ENCODE results near the gene MARS2.
"Not testable (repeated sequence)": the region's sequence is repeated elsewhere in the genome, so short reads cannot be mapped to it uniquely, and the experiment has no call there.

MARS2 gene

DNA sequence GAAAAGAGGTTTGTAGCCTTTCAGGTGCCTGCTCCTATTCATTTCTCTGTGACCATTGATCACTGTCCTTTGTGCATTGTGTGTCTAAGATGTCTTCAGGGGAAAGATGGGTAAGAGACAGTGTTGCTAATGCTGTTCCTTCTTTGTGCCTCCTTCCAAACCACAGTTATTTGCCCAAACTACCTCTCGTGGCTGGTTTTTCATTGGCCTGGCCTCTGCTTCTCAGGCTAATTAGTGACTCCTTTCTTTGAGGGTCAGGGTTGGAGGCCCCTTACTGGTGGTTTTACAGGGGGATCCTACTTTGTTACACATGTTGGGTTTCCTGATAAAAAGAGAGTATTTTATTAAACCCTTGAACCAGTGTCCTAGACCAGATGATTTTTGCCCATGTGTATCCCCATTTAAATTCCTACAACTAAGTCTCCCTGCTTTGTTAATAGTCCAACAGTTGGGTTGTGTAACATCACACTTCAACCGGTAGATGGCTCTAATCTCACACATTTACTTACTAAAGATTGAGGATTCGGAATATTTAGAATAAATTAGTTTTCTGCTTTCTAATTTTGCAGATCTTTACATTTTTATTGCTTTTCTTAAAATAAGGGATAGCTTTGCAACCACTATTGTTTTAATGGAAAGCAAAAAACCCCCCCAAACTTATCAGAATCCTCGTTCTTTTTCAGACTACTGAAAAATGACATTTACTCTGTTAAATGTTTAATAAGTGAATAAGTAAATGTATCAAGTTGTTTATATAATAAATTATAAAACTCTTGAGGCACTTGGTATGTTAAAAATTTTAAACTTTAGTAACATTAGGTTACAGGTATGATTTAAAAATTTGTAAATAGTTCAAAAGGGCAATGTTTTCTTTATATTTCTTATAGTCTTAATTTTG, 2.4 kb downstream of the MARS2 start:
- DNase-seq = peak; percentile 66

DNA sequence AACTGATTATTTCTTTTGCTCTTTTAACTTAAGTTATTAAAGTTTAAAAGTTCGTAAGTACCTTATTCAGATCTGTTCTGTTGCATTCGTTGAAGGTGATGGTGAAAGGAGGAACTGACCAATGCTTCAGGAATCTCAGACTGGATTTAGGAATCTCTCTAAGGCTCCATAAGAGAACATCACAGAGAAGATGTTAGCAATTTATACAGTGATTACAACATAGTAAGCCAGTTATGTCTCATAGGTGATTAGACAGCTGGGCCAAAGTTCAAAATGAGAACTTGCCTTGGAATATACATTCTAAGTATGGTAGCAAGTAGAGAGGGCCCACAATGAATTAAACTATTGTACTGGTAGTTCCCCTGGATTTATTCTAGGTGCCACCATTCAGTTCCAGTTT, 3.2 kb downstream of the MARS2 start:
- DNase-seq = no peak

- DNase-seq = not testable (repeated sequence)
These were observed 4.0 kb downstream of the MARS2 start for GRCh38 chr2:197709140-197709539.

DNA sequence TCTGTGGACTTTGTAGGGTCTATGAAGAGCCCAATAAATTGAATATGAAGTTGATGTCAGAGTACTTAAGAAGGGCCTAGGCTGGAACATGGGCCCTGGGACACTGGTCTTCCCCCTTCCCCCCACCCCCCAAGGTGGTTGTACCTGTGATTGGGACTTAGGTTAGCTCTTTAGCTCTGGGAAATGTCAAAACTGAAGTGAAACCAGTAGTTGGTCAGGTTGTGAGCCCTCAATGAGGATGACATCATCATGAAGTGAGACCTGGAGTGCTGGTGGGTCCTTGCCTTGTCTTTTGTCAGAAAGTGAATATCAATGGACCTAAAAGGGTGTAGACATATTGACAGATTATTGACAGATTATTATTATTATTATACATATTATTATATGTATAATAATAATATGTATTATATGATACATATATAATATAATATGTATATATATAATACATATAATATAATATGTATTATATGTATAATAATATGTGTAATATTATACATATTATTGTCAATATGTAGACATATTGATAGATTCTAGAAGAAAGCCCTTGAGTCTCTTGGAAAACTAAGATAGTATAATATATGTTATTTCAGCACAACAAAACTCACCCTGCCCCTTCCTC, 5.4 kb downstream of the MARS2 start:
- no peak for DNase-seq

- no peak for DNase-seq
These were observed 6.4 kb downstream of the MARS2 start for GRCh38 chr2:197711578-197711977.

DNA sequence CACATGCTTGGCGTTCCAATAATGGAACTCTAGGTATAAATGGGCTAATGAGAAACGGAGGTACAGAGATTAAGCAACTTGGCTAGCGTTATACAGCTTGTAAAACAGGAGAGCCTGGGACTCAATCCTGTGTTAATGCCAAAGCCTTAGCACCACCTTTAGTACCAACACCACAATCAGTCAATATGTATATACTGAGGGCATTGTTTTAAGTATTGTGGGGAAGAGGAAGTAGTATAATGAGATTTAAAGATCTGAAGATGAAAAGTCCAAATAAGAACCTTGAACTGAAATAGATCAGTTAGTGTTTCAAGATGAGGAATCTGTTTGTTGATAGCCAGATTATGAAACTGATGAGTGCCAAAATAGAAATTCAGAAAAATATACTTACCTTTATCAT, 8.1 kb downstream of the MARS2 start:
- no peak for DNase-seq

- DNase-seq = no peak
These were observed 12.7 kb downstream of the MARS2 start for GRCh38 chr2:197717863-197718262.

DNA sequence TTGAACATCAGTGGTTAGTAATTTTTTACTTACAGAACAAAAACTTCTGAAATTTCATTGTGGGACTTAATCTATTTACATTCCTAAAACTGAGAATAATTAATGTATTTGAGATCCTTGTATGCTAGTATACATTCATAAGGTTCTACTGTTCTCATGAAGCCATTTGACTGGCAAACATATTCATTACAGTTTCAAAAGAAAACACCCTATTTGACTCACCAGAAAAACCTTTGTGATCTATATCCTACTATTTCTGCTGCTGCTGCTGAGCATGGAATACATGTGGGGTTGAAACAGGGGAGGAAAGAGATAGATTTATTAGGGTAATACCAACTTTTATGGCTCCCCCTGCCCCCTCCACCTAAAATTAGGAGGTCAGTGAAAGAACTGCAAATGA, 21.8 kb downstream of the MARS2 start:
- DNase-seq = no peak

GRCh38 chr2:197728555-197729544, 23.7 kb downstream of the MARS2 start:
- not testable (repeated sequence) for DNase-seq

- no peak for DNase-seq
These were observed 35.0 kb downstream of the MARS2 start for GRCh38 chr2:197740200-197740599.

Data from eye (tissue), 1 donor.